OCI-LY3 (cell line): ENCODE data around the gene GLB1L.

Source experiments
- EZH2phosphoT487 ChIP-seq: fragments of 200-600 bp; shearing (Covaris generic); IDR thresholded peaks from 2 replicates; pipeline ENCODE4 v1.6.1; 2018; ENCODE audit warnings: antibody characterized with exemption, mixed run types, low read depth
- TF ChIP-seq, protein P1 (sequence below): fragments of 200-600, 300-600 bp; sonication (generic); IDR thresholded peaks from 2 replicates; pipeline ENCODE4 v1.5.1; 2014; ENCODE audit warnings: antibody characterized with exemption, low read length, low read depth

GRCh38 chr2:219284501-219285372, 39.5 kb upstream of the GLB1L start:
- no peak for TF ChIP-seq EZH2phosphoT487
- TF ChIP-seq, protein P1, sequence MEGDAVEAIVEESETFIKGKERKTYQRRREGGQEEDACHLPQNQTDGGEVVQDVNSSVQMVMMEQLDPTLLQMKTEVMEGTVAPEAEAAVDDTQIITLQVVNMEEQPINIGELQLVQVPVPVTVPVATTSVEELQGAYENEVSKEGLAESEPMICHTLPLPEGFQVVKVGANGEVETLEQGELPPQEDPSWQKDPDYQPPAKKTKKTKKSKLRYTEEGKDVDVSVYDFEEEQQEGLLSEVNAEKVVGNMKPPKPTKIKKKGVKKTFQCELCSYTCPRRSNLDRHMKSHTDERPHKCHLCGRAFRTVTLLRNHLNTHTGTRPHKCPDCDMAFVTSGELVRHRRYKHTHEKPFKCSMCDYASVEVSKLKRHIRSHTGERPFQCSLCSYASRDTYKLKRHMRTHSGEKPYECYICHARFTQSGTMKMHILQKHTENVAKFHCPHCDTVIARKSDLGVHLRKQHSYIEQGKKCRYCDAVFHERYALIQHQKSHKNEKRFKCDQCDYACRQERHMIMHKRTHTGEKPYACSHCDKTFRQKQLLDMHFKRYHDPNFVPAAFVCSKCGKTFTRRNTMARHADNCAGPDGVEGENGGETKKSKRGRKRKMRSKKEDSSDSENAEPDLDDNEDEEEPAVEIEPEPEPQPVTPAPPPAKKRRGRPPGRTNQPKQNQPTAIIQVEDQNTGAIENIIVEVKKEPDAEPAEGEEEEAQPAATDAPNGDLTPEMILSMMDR = no peak
